ENCODE measurements around the gene DUSP16. TPM values are rescaled to one million over a fixed set of nuclear protein-coding genes. Genes with fewer than 3 reads are reported as not detected.

Gene DUSP16
- total RNA-seq, 1 experiment from 2014 or later = 51.9 TPM

DNA sequence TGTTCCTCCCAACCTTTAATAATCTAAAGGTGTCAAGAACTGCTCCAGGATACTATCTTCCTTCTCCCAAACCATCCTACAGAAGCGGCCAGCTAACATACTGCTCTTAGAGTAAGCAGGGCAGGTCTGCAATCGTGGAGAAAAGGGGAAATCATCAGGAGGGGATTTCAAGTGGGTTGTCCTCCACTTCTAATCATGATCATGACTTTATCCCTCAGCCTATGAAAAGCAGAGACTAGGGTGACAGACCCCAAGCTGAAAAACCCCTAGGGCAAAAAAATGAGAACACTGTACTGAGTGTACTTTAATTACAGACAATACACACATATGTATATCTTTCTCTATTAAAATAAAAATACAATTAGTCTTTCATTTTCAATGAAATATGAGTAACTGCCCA, 13.9 kb downstream of the DUSP16 start (continued):
- TF ChIP-seq, protein P1, sequence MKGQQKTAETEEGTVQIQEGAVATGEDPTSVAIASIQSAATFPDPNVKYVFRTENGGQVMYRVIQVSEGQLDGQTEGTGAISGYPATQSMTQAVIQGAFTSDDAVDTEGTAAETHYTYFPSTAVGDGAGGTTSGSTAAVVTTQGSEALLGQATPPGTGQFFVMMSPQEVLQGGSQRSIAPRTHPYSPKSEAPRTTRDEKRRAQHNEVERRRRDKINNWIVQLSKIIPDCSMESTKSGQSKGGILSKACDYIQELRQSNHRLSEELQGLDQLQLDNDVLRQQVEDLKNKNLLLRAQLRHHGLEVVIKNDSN (CRISPR knock-in tag; IDR thresholded peaks at IDR 0.05) = no peak
- TF ChIP-seq MXD4 (CRISPR knock-in tag; IDR thresholded peaks at IDR 0.05; ENCODE audit: borderline replicate concordance) (no peak), ZNF138 (CRISPR knock-in tag; conservative IDR thresholded peaks at IDR 0.05) (no peak), TP53 (CRISPR knock-in tag; IDR thresholded peaks at IDR 0.05) (no peak), EMX1 (CRISPR knock-in tag; IDR thresholded peaks at IDR 0.05) (no peak)
- TF ChIP-seq, protein P2, sequence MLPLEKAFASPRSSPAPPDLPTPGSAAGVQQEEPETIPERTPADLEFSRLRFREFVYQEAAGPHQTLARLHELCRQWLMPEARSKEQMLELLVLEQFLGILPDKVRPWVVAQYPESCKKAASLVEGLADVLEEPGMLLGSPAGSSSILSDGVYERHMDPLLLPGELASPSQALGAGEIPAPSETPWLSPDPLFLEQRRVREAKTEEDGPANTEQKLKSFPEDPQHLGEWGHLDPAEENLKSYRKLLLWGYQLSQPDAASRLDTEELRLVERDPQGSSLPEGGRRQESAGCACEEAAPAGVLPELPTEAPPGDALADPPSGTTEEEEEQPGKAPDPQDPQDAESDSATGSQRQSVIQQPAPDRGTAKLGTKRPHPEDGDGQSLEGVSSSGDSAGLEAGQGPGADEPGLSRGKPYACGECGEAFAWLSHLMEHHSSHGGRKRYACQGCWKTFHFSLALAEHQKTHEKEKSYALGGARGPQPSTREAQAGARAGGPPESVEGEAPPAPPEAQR (CRISPR knock-in tag; IDR thresholded peaks at IDR 0.05) = no peak

DNA sequence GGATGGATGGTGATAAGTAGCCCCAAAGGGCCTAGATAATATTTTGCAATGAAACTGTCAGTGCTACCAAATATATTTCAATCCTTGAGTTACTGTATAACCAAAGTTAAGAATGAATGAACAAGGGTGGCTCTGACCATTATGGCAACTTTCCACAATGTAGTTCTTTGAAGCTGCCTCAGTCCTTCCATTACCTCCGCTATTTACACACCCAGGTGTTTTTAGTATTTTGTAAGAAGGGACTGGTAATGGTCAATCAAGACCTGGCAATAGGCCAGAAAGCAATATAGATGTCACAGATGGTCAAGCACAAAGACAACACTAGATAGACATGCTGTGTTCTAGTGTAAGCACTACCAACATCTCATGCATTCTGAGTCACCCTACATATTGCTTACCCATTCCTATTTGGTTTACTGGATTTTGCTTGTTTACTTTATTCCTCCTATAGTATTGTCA, 16.3 kb downstream of the DUSP16 start:
- peaks cover 5% of the 10 kb centered on the region for H3K36me3 Mint-ChIP-seq
- no peak overlapping the region for H3K27ac Mint-ChIP-seq
- no peak overlapping the region for H3K4me3 Mint-ChIP-seq
- TF ChIP-seq, protein P3, sequence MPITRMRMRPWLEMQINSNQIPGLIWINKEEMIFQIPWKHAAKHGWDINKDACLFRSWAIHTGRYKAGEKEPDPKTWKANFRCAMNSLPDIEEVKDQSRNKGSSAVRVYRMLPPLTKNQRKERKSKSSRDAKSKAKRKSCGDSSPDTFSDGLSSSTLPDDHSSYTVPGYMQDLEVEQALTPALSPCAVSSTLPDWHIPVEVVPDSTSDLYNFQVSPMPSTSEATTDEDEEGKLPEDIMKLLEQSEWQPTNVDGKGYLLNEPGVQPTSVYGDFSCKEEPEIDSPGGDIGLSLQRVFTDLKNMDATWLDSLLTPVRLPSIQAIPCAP (CRISPR knock-in tag; IDR thresholded peaks at IDR 0.05) = no peak
- peak; percentile 42; the same call in 1 of the 2 replicates for TF ChIP-seq GABPB1 (CRISPR knock-in tag; IDR thresholded peaks at IDR 0.05)
- no peaks in the 10 kb centered on the region for H3K9me3 Mint-ChIP-seq
- DNase-seq (ENCODE audit: low spot score) (no peak), ATAC-seq (no peak)
- H3K4me1 Mint-ChIP-seq = peaks cover 22% of the 10 kb centered on the region
- CTCF ChIA-PET = no interaction called here
- H3K27me3 Mint-ChIP-seq (ENCODE audit: low read depth) = no peaks in the 10 kb centered on the region
- POLR2A ChIA-PET = no interaction called here

DNA sequence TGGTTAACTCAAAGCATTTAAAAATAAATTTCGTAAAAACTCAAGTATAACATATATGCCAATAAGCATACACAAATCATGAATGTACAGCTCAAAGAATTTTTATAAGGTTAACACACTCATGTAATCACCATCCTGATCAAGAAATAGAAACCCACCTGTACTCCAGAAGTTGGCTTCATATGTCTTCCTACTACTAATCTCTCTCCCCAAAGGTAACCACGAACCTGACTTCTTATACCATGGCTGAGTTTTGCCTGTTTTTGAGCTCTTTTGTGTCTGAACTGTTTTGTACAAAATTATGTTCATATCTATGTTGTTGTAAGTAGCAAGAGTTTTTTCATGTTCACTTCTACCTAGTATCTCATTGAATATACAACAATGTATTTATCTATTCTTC, 18.7 kb downstream of the DUSP16 start:
- Mint-ChIP-seq H3K27me3 (ENCODE audit: low read depth) (no peaks in the 10 kb centered on the region), H3K4me1 (peaks cover 22% of the 10 kb centered on the region)
- POLR2A ChIA-PET = no interaction called here

DNA sequence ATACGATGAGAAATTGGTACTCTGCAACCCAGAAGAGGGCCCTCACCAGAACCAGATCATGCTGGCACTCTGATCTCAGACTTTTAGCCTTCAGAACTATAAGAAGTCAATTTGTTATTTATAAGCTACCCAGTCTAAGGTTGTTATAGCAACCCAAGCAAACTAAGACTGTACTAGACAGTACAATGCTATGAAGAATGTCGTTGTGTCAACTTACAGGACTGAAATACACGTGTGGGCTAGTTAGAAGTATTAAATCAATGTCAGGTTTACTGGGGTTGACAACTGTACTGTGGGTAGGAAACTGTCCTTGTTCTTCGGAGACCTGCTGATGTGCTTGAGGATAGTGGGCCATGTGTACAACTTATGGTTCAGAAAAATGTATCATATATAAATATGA, 19.7 kb downstream of the DUSP16 start:
- no peak overlapping the region for H3K27ac Mint-ChIP-seq
- H3K4me3 Mint-ChIP-seq = no peak overlapping the region
- DNase-seq (ENCODE audit: low spot score) = no peak
- H3K9me3 Mint-ChIP-seq = no peaks in the 10 kb centered on the region
- POLR2A ChIA-PET = no interaction called here
- peaks cover 25% of the 10 kb centered on the region for H3K4me1 Mint-ChIP-seq
- CTCF ChIA-PET = no interaction called here
- H3K36me3 Mint-ChIP-seq = peaks cover 5% of the 10 kb centered on the region
- no peaks in the 10 kb centered on the region for H3K27me3 Mint-ChIP-seq (ENCODE audit: low read depth)
- no peak for ATAC-seq
- TF ChIP-seq, protein P3 (CRISPR knock-in tag; IDR thresholded peaks at IDR 0.05) = no peak
- TF ChIP-seq ESRRA (CRISPR knock-in tag; IDR thresholded peaks at IDR 0.05; ENCODE audit: borderline replicate concordance) (no peak), MYBL2 (CRISPR knock-in tag; IDR thresholded peaks at IDR 0.05) (no peak), ELF4 (CRISPR knock-in tag; IDR thresholded peaks at IDR 0.05; ENCODE audit: low read depth) (no peak), SP1 (CRISPR knock-in tag; conservative IDR thresholded peaks at IDR 0.05) (no peak)
- TF ChIP-seq, protein P4, sequence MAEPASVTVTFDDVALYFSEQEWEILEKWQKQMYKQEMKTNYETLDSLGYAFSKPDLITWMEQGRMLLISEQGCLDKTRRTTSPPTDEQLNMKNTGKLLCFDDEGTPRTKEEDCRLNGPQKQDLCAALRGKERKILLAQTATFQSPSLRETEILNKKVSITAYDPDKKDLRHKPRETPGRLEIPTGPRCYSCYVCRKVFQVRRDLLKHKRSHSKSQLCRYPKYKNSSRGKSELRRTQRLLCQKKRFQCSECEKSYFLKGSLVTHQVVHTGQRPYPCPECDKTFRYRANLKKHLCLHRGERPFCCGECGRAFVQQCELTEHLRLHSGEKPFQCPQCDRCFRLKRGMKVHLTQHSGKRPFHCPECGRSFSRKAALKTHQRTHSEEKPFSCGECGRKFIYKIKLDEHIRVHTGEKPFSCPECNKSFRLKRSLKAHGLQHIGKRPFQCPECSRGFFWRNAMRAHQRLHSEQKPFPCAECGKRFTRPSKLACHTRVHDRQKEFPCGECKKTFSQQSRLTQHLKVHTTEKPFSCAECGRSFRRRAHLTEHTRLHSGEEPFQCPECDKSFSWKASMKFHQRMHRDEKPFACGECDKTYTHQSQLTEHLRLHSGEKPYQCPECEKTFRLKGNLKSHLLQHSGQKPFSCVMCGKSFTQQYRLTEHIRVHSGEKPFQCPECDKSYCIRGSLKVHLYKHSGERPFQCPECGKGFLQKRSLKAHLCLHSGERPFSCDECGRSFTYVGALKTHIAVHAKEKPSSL (CRISPR knock-in tag; conservative IDR thresholded peaks at IDR 0.05) = no peak
- TF ChIP-seq, protein P5, sequence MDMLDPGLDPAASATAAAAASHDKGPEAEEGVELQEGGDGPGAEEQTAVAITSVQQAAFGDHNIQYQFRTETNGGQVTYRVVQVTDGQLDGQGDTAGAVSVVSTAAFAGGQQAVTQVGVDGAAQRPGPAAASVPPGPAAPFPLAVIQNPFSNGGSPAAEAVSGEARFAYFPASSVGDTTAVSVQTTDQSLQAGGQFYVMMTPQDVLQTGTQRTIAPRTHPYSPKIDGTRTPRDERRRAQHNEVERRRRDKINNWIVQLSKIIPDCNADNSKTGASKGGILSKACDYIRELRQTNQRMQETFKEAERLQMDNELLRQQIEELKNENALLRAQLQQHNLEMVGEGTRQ (CRISPR knock-in tag; IDR thresholded peaks at IDR 0.05) = no peak

More for the DNA sequence above, 18.7 kb downstream of the DUSP16 start:
- no peak for TF ChIP-seq KAT7 (CRISPR knock-in tag; IDR thresholded peaks at IDR 0.05; ENCODE audit: borderline replicate concordance)
- TF ChIP-seq ELF4 (CRISPR knock-in tag; IDR thresholded peaks at IDR 0.05; ENCODE audit: low read depth) = no peak
- TF ChIP-seq, protein P6, sequence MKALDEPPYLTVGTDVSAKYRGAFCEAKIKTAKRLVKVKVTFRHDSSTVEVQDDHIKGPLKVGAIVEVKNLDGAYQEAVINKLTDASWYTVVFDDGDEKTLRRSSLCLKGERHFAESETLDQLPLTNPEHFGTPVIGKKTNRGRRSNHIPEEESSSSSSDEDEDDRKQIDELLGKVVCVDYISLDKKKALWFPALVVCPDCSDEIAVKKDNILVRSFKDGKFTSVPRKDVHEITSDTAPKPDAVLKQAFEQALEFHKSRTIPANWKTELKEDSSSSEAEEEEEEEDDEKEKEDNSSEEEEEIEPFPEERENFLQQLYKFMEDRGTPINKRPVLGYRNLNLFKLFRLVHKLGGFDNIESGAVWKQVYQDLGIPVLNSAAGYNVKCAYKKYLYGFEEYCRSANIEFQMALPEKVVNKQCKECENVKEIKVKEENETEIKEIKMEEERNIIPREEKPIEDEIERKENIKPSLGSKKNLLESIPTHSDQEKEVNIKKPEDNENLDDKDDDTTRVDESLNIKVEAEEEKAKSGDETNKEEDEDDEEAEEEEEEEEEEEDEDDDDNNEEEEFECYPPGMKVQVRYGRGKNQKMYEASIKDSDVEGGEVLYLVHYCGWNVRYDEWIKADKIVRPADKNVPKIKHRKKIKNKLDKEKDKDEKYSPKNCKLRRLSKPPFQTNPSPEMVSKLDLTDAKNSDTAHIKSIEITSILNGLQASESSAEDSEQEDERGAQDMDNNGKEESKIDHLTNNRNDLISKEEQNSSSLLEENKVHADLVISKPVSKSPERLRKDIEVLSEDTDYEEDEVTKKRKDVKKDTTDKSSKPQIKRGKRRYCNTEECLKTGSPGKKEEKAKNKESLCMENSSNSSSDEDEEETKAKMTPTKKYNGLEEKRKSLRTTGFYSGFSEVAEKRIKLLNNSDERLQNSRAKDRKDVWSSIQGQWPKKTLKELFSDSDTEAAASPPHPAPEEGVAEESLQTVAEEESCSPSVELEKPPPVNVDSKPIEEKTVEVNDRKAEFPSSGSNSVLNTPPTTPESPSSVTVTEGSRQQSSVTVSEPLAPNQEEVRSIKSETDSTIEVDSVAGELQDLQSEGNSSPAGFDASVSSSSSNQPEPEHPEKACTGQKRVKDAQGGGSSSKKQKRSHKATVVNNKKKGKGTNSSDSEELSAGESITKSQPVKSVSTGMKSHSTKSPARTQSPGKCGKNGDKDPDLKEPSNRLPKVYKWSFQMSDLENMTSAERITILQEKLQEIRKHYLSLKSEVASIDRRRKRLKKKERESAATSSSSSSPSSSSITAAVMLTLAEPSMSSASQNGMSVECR (CRISPR knock-in tag; IDR thresholded peaks at IDR 0.05; ENCODE audit: borderline replicate concordance) = no peak
- no peak for TF ChIP-seq TCF7 (CRISPR knock-in tag; IDR thresholded peaks at IDR 0.05; ENCODE audit: low read depth)
- no peak for TF ChIP-seq FOXP1 (CRISPR knock-in tag; IDR thresholded peaks at IDR 0.05; ENCODE audit: borderline replicate concordance)
- TF ChIP-seq ESRRA (CRISPR knock-in tag; IDR thresholded peaks at IDR 0.05; ENCODE audit: borderline replicate concordance) = no peak
- TF ChIP-seq NFE2L1 (CRISPR knock-in tag; IDR thresholded peaks at IDR 0.05) = no peak
- no peak for TF ChIP-seq ZNF121 (CRISPR knock-in tag; IDR thresholded peaks at IDR 0.05)
- no peak for TF ChIP-seq NR3C1 (CRISPR knock-in tag; conservative IDR thresholded peaks at IDR 0.05; ENCODE audit: low read depth)
- Mint-ChIP-seq H3K36me3 (peaks cover 5% of the 10 kb centered on the region), H3K9me3 (no peaks in the 10 kb centered on the region), H3K4me3 (no peak overlapping the region), H3K27ac (peak overlapping the region; percentile 76)
- CTCF ChIA-PET = no interaction called here
- DNase-seq (ENCODE audit: low spot score) (no peak), ATAC-seq (no peak)

Measured in WTC11 (cell line).